CD4-positive, alpha-beta T cell treated with Interleukin-4 for 1 hour (primary cell): ENCODE results near the gene SEMA4D.

ENCODE experiments used
- DNase-seq, 2 donors: peaks; one replicate each; pipeline ENCODE4 v3.0.0-alpha.2; 2020 to 2022

Gene SEMA4D

DNA sequence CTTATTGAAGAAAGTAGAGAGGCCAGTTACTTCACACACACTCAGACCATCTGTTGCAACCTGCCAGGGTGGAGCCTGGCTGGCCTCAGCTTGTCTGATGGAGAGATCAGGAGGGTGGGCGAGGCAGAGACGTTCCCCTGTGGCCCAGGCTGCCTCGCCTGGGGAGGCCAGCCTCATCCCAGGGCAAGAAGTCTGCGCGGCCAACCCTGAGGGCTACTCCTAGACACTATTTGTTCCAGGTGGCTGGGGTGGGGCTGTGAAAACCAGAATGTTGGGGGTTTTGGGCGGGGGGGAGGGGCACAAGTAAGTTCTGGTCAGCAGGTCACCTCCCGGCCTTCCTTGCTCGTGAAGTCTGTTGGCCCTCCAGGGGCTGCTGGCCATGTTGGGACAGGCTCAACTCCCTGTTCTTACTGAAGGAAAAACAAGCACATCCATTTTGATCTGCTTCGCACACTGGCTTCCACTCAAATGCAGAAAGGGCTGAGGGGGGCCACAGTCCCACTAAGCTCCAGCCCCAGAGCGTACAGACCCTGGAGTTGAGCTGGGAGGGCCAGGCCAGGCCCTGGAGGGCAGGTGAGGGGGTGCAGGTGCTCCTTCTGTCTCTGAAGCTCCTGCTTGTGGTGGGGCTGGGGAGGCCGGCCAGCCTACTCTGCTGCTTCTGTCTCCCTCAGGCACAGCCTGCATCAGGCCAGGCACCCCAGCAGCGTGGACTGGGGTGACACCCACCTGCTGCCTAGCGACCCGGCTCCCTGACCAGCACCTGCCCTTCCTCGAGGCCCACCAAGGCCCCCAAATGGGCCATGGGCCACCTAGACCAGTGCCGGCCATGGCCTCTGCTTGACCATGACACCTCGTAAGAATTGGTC is 133.0 kb downstream of the SEMA4D start:
- no peak for DNase-seq

- no peak for DNase-seq
These were observed 133.8 kb downstream of the SEMA4D start for GRCh38 chr9:89363921-89364665.

DNA sequence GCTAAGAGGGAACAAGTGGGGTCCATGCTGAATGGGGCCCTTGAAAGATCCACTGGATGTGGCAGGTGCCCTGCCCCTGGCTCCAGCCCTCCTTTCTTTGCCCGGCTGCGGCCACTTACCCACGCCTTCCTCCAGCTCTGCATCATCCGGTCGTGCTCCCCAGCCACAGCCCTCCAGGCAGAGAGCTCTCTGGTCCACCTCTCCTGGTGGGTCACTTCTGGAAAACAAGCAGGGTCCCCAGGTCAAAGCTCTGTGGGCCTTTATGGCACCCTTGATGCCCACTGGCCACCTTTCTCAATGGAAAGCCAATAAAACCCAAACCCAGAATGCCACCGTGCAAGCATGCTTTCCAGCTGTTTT is 134.6 kb downstream of the SEMA4D start:
- DNase-seq, result no peak

GRCh38 chr9:89362647-89363310 is 135.1 kb downstream of the SEMA4D start:
- no peak for DNase-seq

GRCh38 chr9:89361816-89362646 is 135.9 kb downstream of the SEMA4D start:
- no peak for DNase-seq

- DNase-seq, result no peak
These were observed 136.9 kb downstream of the SEMA4D start for GRCh38 chr9:89361031-89361430.

DNA sequence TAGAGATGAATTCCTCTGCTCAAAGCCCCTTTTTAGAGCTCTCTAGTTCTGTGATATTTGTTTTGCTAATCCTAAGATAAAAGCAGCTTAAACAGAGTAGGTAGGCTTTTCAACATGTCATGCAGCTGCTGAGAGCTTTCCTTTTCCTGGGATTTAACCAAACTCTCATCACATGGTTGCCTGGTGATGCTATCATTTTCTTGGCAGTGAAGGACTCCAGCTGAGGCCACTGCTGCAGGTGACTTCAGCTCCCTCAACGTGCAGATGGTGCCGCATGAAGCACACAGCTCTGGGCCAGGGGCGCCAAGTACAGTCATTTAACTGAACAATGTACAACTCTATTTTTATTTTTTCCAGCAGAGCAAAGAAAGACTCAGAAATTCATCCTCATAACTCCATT is 137.4 kb downstream of the SEMA4D start:
- DNase-seq, result no peak

GRCh38 chr9:89359751-89360261 is 138.1 kb downstream of the SEMA4D start:
- DNase-seq, result no peak

DNA sequence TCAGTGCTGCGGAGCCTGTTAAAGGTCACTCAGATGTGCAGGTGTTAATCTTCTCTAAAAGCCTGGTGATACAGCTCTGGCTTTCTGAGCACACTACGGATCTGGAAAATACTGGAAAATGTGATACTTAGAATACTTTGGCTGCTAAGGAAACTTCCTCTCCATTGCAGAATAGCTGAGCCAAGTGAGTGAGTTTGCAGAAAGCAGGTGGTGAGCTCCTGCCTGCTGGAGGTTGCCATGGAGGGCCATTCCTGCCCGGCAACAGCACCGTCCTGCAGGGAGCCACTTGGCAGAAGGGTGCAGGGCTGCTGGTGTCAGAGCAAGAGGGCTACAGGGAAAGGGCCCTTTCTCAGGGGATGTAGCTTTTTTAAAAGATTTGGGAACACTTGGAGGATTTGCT is 138.9 kb downstream of the SEMA4D start:
- no peak for DNase-seq

DNA sequence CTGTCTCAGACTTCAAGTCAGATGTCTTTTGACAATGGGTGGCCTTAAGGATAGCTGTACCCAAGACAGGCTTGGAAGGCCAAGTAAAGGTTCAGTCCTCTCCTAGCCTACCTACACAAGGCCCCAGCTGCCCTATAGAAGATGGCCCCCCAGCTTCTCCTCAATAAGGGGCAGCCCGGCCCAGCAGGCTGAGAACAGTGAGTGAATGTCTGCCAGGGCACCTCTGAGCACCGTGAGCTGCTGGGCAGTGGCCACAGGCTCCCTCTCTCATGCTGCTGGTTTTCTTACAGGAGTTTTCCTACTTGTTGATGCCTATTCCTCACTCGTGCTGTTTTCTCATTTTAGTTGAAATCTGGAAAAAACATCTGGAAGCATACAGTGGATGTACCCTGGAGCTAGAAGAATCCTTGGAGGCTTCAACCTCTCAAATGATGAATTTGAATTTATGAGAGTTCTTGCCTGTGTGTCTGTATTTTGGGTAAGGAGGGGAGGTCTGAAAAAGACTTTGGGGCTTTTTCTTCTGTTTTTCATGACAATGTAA is 139.5 kb downstream of the SEMA4D start:
- no peak for DNase-seq

GRCh38 chr9:89357331-89358197 is 140.3 kb downstream of the SEMA4D start:
- no peak for DNase-seq

GRCh38 chr9:89356782-89357181 is 141.1 kb downstream of the SEMA4D start:
- no peak for DNase-seq

DNA sequence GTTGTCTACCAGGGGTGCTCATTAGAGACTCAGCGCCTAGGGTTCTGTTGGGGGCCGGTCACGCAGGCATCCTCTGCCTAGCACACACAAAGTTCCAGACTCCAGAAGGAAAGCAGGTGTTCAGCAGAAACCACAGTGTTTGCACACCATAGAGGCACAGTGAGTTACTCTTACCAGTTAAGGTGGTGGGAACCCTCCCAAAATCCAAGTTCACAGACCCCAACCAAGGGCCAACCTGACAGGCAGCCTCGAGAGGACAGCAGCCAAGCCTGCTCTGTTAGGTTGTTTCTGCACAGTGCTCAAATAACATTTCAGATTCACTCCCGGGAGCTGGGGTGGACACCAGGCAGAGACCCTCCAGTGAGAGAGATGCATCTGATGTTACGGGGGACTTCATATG is 143.4 kb downstream of the SEMA4D start:
- DNase-seq, result no peak

DNA sequence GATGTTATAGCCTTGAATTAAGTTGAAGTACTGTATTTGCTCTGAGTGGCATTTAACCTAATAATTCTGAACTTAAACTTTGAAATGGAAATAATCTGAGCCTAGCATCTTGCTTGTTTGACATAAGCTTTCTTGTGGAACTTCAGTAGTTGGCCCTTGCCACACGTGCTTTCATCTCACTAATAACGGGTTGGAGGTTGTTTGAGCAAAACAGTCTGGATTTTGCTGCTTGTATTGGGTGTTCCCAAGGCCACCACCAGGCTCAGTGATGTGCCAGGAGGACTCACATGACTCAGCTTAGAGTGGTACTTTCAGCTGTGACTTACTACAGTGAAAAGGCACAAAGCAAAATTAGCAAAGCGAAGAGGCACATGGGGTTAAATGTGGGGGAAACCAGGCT is 143.9 kb downstream of the SEMA4D start:
- DNase-seq, result no peak

DNA sequence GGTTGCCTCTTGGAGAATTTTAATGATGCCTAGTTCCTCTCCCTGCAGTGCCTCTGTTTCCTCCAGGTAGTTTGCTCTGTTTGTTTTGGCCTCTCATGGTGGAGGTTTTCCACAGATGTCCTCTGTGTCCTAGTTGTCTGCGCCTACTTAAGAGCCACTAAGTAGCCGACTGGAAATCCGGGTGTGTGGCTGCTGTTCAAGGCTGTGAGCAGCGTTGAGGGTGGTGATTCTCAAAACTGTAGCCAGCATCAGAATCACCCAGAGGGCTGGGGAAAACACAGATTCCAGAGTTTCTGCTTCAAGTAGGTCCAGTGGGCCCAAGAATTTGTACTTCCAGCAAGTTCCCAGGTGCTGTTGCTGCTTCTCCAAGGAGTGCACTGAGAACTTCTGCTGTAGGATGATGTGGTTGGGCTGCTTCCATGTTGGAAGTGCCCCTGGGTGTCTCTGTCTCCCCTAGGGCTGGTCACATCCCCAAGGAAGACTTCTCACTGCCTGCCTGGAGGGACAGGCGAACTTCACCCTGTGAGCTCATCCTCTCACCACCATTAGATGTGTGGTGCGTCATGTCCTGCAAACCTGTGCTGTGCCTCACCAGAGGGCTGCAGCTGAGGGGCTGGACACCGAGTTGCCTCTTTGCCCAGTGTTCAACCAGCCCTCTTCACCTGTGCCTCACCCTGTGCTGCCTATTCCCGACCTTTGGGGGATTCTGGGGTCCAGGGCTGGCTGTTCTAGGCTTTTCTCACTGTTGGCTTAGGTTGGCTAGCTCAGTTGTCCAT is 144.9 kb downstream of the SEMA4D start:
- DNase-seq, result no peak

DNA sequence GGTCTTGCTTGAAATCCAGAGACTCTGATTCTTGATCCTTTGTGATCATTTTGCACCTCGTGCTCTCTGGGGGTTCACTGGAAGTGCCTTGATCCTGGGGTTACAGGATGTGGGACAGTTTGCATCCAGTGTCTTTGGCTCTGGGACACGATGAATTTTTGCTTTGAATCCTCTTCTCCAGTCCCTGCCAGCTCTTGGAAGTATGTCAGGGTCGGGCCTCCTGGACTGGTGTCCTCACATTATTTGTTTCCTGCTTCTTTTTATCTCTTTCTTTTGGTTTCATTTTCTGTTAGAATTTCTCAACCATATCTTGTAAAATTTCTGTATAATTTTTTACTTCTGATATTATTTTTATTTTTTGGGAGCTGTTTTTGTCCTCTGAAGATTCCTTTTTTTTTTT is 145.5 kb downstream of the SEMA4D start:
- no peak for DNase-seq

DNA sequence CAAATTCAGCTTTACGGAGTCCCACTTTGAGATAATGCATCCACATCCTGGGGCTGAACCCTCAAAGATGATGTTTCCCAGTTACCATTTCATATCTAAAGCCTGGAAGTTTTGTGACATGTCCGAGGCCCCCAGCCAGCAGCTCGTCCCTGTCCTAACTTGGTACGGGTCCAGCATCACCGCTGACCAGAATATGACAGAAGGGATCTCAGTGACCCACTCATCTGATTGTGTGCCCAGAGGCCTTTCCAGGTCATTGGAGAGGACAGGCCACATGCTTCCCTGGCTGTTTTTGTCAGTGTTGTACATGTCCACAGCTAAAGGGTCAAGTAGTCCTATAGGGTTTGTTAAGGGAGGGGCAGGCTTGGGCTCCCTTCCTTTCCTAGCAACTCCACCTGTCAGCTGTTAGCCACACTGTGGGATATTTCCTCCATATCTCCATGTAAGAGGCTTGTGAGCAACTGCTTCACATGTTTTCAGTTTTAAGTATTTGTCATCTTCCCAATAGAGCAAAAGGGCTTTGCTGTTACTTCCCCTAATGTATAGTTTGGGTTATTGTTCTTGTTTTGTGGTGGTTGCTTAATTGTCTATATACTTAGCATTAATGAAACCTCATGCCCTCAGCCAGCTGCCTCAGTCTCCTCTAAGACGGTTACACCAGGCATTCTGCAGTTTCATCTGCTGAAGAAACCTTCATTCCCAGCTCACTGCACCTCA is 146.2 kb downstream of the SEMA4D start:
- no peak for DNase-seq

DNA sequence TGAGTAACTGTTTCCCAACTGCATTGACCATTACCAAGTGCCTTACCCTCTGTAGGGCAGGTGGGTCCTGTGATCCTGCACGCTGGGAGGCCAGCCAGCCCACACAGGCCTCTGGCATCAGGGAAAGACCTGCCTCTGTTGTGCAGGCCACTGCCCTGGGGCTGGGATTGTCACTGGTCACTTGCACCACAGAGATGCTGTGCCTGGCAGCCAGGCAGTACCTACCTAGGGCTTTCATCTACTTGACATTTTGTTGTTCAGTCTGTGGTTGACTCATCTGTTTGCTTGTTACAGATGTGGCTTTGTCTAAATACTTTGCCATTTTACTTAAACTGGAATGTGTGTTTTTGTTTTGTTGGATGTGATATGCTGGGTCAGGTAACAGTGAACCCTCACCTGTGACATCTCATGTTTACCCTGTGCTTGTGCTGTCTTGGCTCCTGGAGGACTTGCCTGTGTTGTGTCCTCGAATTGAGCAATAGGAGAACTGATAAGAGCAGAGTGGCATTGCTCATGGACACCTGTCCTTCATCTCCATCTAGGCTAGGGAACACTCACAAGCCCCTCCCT is 146.8 kb downstream of the SEMA4D start:
- DNase-seq, result no peak

DNA sequence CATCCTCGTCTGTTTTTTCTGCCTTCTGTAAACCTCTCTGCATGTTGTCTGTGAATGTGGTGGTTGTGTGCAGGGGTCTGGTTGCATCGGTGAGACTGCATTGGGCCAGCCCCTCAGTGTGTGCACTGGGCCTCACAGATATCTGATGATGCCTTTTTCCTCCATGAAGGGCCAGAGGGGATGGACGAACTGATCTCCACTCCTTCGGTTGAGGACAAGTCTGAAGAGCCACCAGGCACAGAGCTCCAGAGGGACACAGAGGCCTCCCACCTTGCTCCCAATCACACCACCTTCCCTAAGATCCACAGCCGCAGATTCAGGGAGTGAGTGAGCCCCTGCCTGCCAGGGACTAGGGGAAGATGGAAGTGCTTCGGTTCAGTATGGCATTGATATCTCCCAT is 148.3 kb downstream of the SEMA4D start:
- DNase-seq, result no peak

GRCh38 chr9:89347651-89348050 is 150.3 kb downstream of the SEMA4D start:
- no peak for DNase-seq
